KMS-11 (cell line): ENCODE data around the gene TMEM200B.
"Not testable (repeated sequence)": the region's sequence is repeated elsewhere in the genome, so short reads cannot be mapped to it uniquely, and the experiment has no call there.

Experiments
- H2AFZ ChIP-seq: fragments of 200-600 bp; sonication (generic); 2 replicates; pipeline ENCODE4 v1.6.1; 2016; ENCODE audit warnings: antibody characterized with exemption, mixed run types, low read depth
- H3K27ac ChIP-seq: fragments of 200-600 bp; sonication (generic); 2 replicates; pipeline ENCODE4 v1.6.1; 2016; ENCODE audit warnings: mild to moderate bottlenecking, mixed run types
- H3K27me3 ChIP-seq: fragments of 200-600 bp; sonication (generic); 2 replicates; pipeline ENCODE4 v1.6.1; 2017; ENCODE audit warnings: mild to moderate bottlenecking, low read depth, mixed run types, moderate library complexity; ENCODE audit not compliant: insufficient read depth
- H3K36me3 ChIP-seq: fragments of 200-600 bp; sonication (generic); 2 replicates; pipeline ENCODE4 v1.6.1; 2017; ENCODE audit warnings: mild to moderate bottlenecking, mixed run types; ENCODE audit not compliant: insufficient read depth
- H3K4me1 ChIP-seq: fragments of 200-600 bp; sonication (generic); 2 replicates; pipeline ENCODE4 v1.6.1; 2016; ENCODE audit warnings: mild to moderate bottlenecking, low read depth, mixed run types; ENCODE audit not compliant: poor library complexity, severe bottlenecking
- H3K4me2 ChIP-seq: fragments of 200-600 bp; sonication (generic); 2 replicates; pipeline ENCODE4 v1.7.0; 2016; ENCODE audit warnings: mild to moderate bottlenecking, mixed run types
- H3K4me3 ChIP-seq: fragments of 200-600 bp; sonication (generic); IDR thresholded peaks from 2 replicates; pipeline ENCODE4 v1.6.1; 2017; ENCODE audit warnings: low read depth, low read length, mixed read lengths; ENCODE audit not compliant: insufficient read depth
- H3K79me2 ChIP-seq: fragments of 200-600 bp; sonication (generic); 2 replicates; pipeline ENCODE4 v1.6.1; 2016; ENCODE audit warnings: low read depth, mixed run types; ENCODE audit not compliant: insufficient read depth
- H3K9ac ChIP-seq: fragments of 200-600 bp; sonication (generic); 2 replicates; pipeline ENCODE4 v1.6.1; 2016; ENCODE audit warnings: mild to moderate bottlenecking, mixed run types
- H4K20me1 ChIP-seq: fragments of 200-600 bp; sonication (generic); 2 replicates; pipeline ENCODE4 v1.6.1; 2016; ENCODE audit warnings: mild to moderate bottlenecking, mixed run types; ENCODE audit not compliant: insufficient read depth
- CTCF ChIP-seq: fragments of 200-600 bp; sonication (generic); conservative IDR thresholded peaks from 2 replicates; pipeline ENCODE4 v1.6.1; 2017; ENCODE audit warnings: low read depth, mild to moderate bottlenecking, antibody characterized with exemption, low read length, moderate library complexity, mixed read lengths

Gene TMEM200B

GRCh38 chr1:29083317-29084195, 40.1 kb downstream of the TMEM200B start:
- no peaks in the 10 kb centered on the region for H3K27me3 ChIP-seq
- no peaks in the 10 kb centered on the region for H3K36me3 ChIP-seq
- no peak overlapping the region for H3K27ac ChIP-seq
- H3K4me1 ChIP-seq: no peaks in the 10 kb centered on the region
- H3K79me2 ChIP-seq: no peaks in the 10 kb centered on the region
- no peak overlapping the region for H2AFZ ChIP-seq
- H3K4me3 ChIP-seq: no peak overlapping the region
- H3K9ac ChIP-seq: no peak overlapping the region
- no peak for TF ChIP-seq CTCF
- no peaks in the 10 kb centered on the region for H4K20me1 ChIP-seq
- H3K4me2 ChIP-seq: no peak overlapping the region

GRCh38 chr1:29082519-29082918, 41.2 kb downstream of the TMEM200B start:
- H3K4me2 ChIP-seq: no peak overlapping the region
- H3K27me3 ChIP-seq: no peaks in the 10 kb centered on the region
- no peaks in the 10 kb centered on the region for H3K36me3 ChIP-seq
- H3K27ac ChIP-seq: no peak overlapping the region
- H3K9ac ChIP-seq: no peak overlapping the region
- TF ChIP-seq CTCF: no peak
- no peak overlapping the region for H3K4me3 ChIP-seq
- no peaks in the 10 kb centered on the region for H4K20me1 ChIP-seq
- no peaks in the 10 kb centered on the region for H3K4me1 ChIP-seq
- no peak overlapping the region for H2AFZ ChIP-seq
- no peaks in the 10 kb centered on the region for H3K79me2 ChIP-seq

- Histone ChIP-seq H3K4me1 (no peaks in the 10 kb centered on the region), H3K27me3 (no peaks in the 10 kb centered on the region), H3K36me3 (no peaks in the 10 kb centered on the region), H3K4me3 (no peak overlapping the region), H4K20me1 (no peaks in the 10 kb centered on the region), H3K9ac (no peak overlapping the region), H3K4me2 (no peak overlapping the region), H3K27ac (no peak overlapping the region), H3K79me2 (no peaks in the 10 kb centered on the region), H2AFZ (no peak overlapping the region)
- no peak for TF ChIP-seq CTCF
Measured at GRCh38 chr1:29081201-29081600, 42.5 kb downstream of the TMEM200B start.

- H3K27me3 ChIP-seq, H3K4me3 ChIP-seq, H3K36me3 ChIP-seq, H3K79me2 ChIP-seq, H4K20me1 ChIP-seq, H3K27ac ChIP-seq, H3K4me1 ChIP-seq, H3K4me2 ChIP-seq, H3K9ac ChIP-seq, H2AFZ ChIP-seq: not testable (repeated sequence)
Measured at GRCh38 chr1:29079916-29080629, 43.6 kb downstream of the TMEM200B start.

- no peak overlapping the region for H2AFZ ChIP-seq
- TF ChIP-seq CTCF: no peak
- no peaks in the 10 kb centered on the region for H3K27me3 ChIP-seq
- H4K20me1 ChIP-seq: no peaks in the 10 kb centered on the region
- no peaks in the 10 kb centered on the region for H3K4me1 ChIP-seq
- no peak overlapping the region for H3K4me2 ChIP-seq
- H3K36me3 ChIP-seq: no peaks in the 10 kb centered on the region
- H3K9ac ChIP-seq: no peak overlapping the region
- H3K4me3 ChIP-seq: no peak overlapping the region
- no peaks in the 10 kb centered on the region for H3K79me2 ChIP-seq
- H3K27ac ChIP-seq: no peak overlapping the region
Measured at GRCh38 chr1:29077155-29077554, 46.5 kb downstream of the TMEM200B start.
